Ectodermal cell (in vitro differentiated cells): ENCODE results near the gene LRP6.

ENCODE experiments used
- H3K27ac ChIP-seq: 2 replicates; pipeline ENCODE4 v1.7.0; 2013; ENCODE audit warnings: mild to moderate bottlenecking, low read depth, low read length; ENCODE audit not compliant: insufficient read depth, poor library complexity, severe bottlenecking
- H3K27me3 ChIP-seq: 2 replicates; pipeline ENCODE4 v1.7.0; 2013; ENCODE audit warnings: mild to moderate bottlenecking, low read length; ENCODE audit not compliant: insufficient read depth, control insufficient read depth, poor library complexity, severe bottlenecking
- H3K36me3 ChIP-seq: one replicate; pipeline ENCODE4 v1.7.0; 2013; ENCODE audit warnings: low read length; ENCODE audit not compliant: control insufficient read depth, insufficient read depth
- H3K4me1 ChIP-seq: one replicate; pipeline ENCODE4 v1.7.0; 2013; ENCODE audit warnings: low read length; ENCODE audit not compliant: control insufficient read depth, insufficient read depth
- H3K4me3 ChIP-seq: 2 replicates; pipeline ENCODE4 v1.7.0; 2013; ENCODE audit warnings: low read depth, low read length, control low read depth; ENCODE audit not compliant: insufficient read depth
- H3K9me3 ChIP-seq: 2 replicates; pipeline ENCODE4 v1.7.0; 2013; ENCODE audit warnings: mild to moderate bottlenecking, low read length, moderate library complexity; ENCODE audit not compliant: control insufficient read depth
- WGBS, 2 experiments: methylation state at CpG; one replicate each; pipeline ENCODE4 v1.1.7; 2013; ENCODE audit warnings: missing lambda C conversion rate in 2 of 2; 5-methylcytosine and 5-hydroxymethylcytosine counted together

Gene LRP6

DNA sequence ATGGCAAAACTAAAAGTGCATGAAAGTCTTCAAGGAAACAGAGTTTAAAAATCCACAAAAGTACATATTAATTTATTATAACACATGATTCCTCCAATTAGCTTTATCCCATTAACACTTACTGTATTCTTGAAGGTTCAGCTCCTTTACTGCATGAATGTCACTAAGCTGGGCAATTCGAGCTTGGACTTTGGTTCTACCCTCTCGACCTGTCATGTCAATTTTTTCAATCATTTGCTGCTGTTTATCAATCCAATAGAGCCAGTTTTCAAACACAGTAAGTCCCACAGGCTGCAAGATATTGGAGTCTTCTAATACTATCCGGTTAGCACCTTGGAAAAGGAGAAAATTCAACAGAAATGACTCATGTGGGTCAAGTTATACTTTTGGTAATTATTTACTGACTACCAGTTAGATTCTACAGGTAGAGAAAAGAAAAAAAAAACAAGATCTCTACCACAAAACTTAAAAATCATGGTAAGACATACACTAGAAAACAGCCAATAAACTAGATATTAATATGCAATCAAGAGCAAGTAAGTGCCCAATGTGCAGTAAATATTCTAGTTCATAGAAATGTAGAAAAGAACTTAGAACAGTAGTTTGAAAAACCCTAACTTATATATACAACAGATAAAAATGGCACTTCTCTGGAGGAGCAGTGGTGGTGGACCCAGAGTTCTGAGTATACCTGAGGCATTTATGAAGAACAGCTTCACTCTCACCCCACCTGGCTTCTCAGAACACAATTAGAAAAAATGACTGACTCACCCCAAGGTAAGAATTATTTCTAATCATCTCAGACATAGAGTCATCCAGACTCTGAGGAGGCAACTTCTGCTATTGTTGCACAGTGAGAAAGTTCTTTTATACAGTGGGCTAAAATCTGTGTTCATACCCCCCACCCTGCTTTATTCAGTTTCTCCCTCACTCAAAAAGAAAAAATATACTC is 128.4 kb downstream of the LRP6 start:
- no peaks in the 10 kb centered on the region for H3K27me3 ChIP-seq
- no peak overlapping the region for H3K27ac ChIP-seq
- H3K9me3 ChIP-seq: no peaks in the 10 kb centered on the region
- no peak overlapping the region for H3K4me3 ChIP-seq
- WGBS, 2 experiments: 93 to 98% methylated on average over 3 of the region's 3 CpGs
- H3K4me1 ChIP-seq: no peaks in the 10 kb centered on the region
- no peaks in the 10 kb centered on the region for H3K36me3 ChIP-seq

DNA sequence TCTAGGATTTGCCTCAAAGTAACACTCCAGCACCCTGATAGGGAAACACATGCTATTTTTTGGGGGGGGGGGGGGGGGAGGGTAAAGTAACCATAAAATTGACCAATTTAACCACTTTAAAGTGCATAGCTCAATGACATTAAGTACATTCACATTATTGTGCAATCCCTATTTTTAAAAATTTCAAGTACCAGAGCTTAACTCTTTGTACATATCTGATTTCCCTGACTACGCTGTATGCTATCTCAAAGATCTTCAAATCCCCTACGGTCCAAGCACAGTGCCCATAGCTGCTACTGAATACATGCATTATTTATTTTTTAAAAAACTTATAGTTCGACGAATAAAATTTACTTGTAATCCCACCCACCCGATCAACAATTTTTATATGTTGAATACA is 133.1 kb downstream of the LRP6 start:
- Histone ChIP-seq H3K4me3 (no peak overlapping the region), H3K9me3 (no peaks in the 10 kb centered on the region), H3K27me3 (no peaks in the 10 kb centered on the region), H3K4me1 (no peaks in the 10 kb centered on the region), H3K27ac (no peak overlapping the region), H3K36me3 (peaks cover 15% of the 10 kb centered on the region)
- 97% methylated on average over 2 to 5 of the region's 5 CpGs for WGBS, 2 experiments

DNA sequence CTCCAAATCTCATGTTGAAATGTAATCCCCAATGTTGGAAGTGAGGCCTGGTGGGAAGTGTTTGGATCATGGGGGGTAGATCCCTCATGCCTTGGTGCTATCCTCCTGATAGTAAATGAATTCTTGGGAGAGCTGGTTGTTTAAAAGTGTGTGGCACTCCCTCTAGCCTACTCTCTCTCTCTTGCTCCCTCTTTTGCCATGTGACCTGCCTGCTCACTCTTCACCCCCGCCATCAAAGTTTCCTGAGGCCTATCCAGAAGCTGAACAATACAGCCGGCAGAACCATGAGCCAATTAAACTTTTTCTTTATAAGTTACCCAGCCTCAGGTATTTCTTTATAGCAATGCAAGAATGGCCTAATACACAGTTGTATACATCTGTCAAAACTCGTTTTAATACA is 133.6 kb downstream of the LRP6 start:
- Histone ChIP-seq H3K27me3 (no peaks in the 10 kb centered on the region), H3K36me3 (peaks cover 15% of the 10 kb centered on the region), H3K4me1 (no peaks in the 10 kb centered on the region), H3K27ac (no peak overlapping the region), H3K4me3 (no peak overlapping the region), H3K9me3 (no peaks in the 10 kb centered on the region)
- 50 to 68% methylated on average over 2 to 3 of the region's 3 CpGs for WGBS, 2 experiments

DNA sequence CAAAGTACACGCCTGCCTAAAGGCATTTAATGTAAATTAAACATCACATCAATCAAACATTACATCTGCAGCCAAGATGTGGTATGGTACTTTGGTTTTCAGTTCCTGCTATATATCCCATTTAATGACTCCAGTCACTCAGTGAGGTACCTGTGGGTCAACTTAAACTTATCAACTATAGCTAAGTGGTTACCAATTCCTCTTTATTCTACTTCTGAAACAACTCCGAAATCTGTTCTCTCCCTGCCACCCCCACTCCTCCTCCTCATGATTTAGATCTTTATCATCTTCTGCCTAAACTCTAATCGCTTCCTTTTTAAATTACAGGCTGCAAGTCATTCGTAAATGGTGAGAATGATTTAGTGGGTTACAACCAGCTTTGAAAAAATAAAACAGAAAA is 138.2 kb downstream of the LRP6 start:
- Histone ChIP-seq H3K4me3 (no peak overlapping the region), H3K36me3 (peaks cover 44% of the 10 kb centered on the region), H3K27me3 (no peaks in the 10 kb centered on the region), H3K4me1 (no peaks in the 10 kb centered on the region), H3K27ac (no peak overlapping the region), H3K9me3 (no peaks in the 10 kb centered on the region)
- 90 to 97% methylated on average over 3 to 4 of the region's 4 CpGs for WGBS, 2 experiments

DNA sequence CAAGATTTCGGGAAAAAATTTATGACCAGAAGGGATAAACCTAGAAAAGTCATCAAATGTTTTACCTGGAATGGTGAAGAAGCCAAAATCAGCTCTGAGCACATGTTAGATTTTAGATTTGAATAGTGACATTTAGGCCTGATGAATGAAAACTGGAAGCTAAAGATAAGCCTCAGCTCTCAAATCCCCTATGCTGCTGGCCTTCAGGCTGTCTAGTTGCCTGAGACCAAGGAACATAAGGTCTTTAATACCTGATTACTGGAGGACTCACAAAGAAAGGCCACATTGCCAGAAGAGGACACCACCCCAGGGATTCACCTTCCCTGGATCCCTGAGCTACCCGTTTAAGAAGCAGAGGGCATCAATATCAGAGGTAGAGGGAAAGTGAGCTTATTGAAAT is 139.5 kb downstream of the LRP6 start:
- Histone ChIP-seq H3K27me3 (no peaks in the 10 kb centered on the region), H3K9me3 (no peaks in the 10 kb centered on the region), H3K27ac (no peak overlapping the region), H3K4me3 (no peak overlapping the region), H3K4me1 (no peaks in the 10 kb centered on the region), H3K36me3 (peaks cover 39% of the 10 kb centered on the region)
- 94 to 100% methylated on average over 2 of the region's 2 CpGs for WGBS, 2 experiments

DNA sequence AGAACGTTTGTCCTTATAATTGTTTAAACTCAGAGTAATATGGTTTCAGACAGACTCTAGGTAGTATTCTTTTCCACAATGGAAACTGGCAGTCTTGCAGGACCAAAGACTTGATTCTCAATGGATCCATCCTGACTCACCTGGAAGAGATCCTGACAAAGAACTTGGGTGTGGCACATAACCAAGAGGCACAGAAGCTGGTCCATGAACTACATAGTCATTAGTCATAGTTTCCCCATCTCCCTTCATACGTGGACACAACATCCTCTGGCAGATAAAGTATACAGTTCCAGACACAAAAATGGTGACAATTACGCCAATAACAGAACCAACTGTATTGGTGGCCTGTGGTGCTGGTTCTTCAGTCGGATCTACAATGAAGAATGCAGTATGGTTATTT is 140.3 kb downstream of the LRP6 start:
- H3K9me3 ChIP-seq: no peaks in the 10 kb centered on the region
- H3K27me3 ChIP-seq: no peaks in the 10 kb centered on the region
- H3K4me1 ChIP-seq: no peaks in the 10 kb centered on the region
- WGBS, 2 experiments: 90 to 93% methylated on average over 3 of the region's 4 CpGs
- no peak overlapping the region for H3K4me3 ChIP-seq
- H3K27ac ChIP-seq: no peak overlapping the region
- H3K36me3 ChIP-seq: peaks cover 34% of the 10 kb centered on the region

DNA sequence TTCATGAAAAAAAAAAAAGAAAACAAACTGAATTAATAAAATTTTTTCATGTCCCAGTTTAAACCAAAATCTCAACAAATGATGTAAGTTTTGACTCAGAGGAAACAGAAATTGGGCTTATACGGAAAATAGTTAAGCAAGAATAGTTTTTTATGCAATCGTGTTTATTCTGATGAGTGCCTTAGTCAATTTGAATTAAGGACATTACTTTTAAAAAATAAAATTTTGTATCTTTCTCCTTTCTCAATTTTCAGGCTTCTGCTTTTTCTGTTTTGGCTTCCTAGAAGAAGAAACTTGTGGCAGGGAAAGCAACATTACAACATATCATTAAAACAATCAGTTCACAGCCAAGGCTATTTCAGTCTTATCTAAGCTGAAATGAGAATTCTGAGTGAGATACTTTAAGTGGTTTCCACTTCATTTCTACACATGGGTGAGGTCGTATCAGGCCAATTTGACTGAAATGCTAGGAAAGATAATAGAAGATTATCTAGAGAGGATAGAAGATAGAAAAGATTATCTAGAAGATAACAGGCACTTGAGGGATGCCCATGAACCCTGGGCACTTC is 143.7 kb downstream of the LRP6 start:
- H3K4me1 ChIP-seq: no peaks in the 10 kb centered on the region
- no peak overlapping the region for H3K4me3 ChIP-seq
- peaks cover 38% of the 10 kb centered on the region for H3K36me3 ChIP-seq
- WGBS, 2 experiments: 94 to 99% methylated on average over 3 of the region's 3 CpGs
- no peak overlapping the region for H3K27ac ChIP-seq
- no peaks in the 10 kb centered on the region for H3K27me3 ChIP-seq
- no peaks in the 10 kb centered on the region for H3K9me3 ChIP-seq

DNA sequence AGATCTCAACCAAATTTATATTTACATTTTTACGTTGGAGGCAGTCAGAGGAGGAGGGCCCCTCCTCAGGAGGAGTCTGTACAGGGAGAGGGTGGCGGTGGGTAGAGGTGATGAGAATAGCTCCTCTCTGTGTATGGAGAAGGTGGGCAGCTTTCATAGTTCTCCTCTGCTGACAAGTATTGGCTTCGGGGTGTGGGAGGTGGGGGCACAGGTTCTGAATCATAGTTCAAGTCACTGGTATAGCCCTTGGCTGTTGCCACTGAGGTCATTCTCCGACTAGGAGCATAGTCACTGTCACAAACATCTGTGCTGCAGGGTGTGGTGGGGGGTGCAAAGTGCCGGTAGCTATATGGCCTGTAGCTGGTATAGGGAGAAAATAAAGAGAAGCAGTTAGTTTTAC is 145.8 kb downstream of the LRP6 start:
- 97 to 98% methylated on average over 5 of the region's 5 CpGs for WGBS, 2 experiments
- Histone ChIP-seq H3K4me3 (no peak overlapping the region), H3K36me3 (peaks cover 27% of the 10 kb centered on the region), H3K27me3 (no peaks in the 10 kb centered on the region), H3K9me3 (no peaks in the 10 kb centered on the region), H3K27ac (no peak overlapping the region), H3K4me1 (no peaks in the 10 kb centered on the region)

DNA sequence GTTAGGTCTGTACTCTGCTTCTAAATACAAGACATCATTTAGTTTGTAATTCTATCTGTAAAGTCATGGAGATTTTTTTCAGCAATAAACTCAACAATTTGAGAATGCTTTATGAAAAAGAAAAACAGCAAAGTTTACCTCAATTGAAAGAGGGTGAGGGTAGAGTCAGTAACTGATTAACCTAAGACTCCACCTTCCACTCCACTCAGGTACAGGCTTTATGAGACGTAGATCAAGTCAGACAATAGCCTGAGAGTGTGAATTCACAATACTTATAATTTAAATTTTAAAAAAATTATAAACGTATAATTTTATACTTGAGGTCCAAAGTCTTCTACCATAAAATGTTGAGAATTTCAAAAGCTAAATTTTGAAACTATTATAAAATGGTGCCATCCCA is 150.2 kb downstream of the LRP6 start:
- no peaks in the 10 kb centered on the region for H3K27me3 ChIP-seq
- H3K27ac ChIP-seq: no peak overlapping the region
- no CpG with 5 or more reads among the region's 2 CpGs for WGBS, 2 experiments
- peaks cover 9% of the 10 kb centered on the region for H3K36me3 ChIP-seq
- no peak overlapping the region for H3K4me3 ChIP-seq
- H3K4me1 ChIP-seq: no peaks in the 10 kb centered on the region
- no peaks in the 10 kb centered on the region for H3K9me3 ChIP-seq

DNA sequence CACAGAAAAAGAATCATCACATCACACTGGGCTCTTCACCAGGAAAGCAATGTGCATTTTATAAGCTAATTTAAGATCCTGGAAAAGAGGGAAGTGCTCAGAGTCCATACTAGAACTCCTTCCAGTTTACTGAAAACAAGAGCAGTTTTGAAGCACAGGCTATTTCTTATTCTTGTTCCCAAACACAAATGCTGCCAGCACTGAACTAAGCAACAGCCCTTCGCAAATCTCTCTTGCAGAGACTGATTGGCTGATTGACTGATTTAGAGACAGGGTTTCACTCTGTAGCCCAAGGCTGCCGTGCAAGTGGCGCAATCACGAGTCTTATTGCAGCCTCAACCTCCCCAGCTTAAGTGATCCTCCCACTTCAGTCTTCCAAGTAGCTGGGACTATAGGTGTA is 151.3 kb downstream of the LRP6 start:
- 92% methylated on average over 4 of the region's 4 CpGs for WGBS, 2 experiments
- H3K36me3 ChIP-seq: peaks cover 3% of the 10 kb centered on the region

More for the DNA sequence above, 151.3 kb downstream of the LRP6 start:
- H3K4me3 ChIP-seq: no peak overlapping the region
- H3K27me3 ChIP-seq: no peaks in the 10 kb centered on the region
- no peak overlapping the region for H3K27ac ChIP-seq
- no peaks in the 10 kb centered on the region for H3K9me3 ChIP-seq
- no peaks in the 10 kb centered on the region for H3K4me1 ChIP-seq
